Measurements from ENCODE around the gene MEAK7.

MEAK7 gene

DNA sequence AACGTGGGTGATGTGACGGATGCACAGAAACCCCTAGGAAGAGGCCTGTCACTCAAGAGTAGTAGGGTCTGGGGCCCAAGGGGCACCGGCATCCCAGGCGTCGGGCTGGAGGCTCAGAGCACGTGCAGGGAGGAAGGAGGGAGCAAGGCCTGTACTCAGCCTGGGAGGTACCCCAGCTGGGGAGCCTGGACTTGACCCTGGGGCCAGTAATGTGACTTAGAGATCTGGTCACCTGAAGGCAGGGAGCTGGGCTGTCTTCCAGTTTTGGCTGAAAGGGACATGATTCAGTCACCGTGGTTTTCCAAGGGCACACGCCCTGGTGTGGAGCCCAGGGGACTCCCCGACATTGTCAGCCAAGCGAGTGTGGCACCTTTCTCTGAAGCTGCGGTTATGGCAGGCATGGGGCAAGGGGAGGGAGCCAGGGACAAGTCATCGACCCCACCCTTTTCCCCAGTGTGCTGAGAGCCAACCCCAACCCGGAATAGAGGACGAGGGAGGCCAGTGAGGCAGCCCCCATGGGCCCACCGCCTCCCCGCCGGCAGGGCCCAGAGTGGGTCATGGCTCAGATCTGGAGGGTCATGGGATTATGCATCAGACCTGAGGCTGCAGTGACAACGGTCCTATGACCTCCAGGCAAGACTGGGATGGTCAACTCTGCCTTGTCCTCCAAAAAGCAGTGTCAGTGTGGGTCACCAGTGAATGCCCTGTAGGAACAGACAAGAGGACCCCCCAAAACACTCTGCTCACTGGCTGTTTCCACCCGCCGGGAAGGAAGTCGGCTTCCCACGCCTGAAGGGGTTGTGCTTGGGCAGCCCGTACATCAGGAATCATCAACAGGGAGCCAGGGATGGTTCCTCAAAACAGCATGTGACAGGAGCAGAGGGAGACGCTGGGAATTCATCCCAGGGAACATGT lies 41.9 kb downstream of the MEAK7 start:
- DNase-seq = no peak

DNA sequence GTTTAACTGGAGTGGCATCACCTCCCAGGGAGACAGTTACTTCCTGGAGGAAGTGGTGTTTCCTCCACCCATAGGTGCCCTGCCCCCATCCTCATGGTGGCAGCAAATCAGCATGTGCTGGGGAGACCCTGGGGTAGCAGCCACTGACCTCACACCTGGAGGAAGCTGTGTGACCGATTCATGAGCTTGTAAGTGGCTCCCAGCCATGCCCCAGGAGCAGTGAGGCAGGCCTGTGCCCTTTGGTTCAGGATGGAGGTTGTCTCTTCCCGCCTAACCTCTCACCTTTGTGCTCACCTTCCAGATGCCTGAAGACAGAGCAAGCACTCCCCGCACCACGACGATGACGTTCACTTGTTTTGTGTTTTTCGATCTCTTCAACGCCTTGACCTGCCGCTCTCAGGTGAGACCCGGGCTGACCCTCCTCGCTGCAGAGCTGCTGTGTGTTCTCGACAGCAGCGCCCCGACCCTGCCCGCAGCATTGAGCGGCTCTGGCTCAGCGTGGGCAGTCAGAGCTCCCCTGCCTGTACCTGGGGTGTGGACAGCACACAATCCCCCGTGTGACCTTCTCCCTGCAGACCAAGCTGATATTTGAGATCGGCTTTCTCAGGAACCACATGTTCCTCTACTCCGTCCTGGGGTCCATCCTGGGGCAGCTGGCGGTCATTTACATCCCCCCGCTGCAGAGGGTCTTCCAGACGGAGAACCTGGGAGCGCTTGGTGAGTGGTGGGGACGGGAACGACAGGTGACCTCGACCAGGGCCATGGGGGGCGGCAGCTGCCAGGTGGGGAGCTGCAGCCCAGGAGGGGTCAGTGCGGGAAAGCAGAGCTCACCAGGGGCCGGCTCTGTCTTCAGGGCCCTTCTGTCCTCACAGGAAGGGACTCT lies 42.8 kb downstream of the MEAK7 start:
- DNase-seq = no peak

DNA sequence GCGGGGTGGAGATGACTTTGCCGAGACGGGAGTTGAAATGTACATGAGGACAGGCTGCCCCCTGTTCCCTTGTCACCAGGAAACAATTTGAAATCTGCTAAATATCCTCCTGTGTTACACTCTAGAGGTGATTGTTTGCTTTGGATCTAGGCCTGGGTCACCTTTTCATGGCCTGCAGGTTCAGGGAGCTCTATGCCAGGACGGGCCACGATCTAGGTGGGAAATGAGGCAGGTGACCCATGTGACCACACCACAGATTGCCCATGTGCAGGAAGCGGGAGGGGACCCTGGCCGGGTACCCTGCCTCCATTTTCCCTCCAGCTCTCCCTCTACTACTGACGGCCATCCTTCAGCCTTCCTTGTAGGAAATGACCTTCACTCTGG lies 43.4 kb downstream of the MEAK7 start:
- DNase-seq = no peak

DNA sequence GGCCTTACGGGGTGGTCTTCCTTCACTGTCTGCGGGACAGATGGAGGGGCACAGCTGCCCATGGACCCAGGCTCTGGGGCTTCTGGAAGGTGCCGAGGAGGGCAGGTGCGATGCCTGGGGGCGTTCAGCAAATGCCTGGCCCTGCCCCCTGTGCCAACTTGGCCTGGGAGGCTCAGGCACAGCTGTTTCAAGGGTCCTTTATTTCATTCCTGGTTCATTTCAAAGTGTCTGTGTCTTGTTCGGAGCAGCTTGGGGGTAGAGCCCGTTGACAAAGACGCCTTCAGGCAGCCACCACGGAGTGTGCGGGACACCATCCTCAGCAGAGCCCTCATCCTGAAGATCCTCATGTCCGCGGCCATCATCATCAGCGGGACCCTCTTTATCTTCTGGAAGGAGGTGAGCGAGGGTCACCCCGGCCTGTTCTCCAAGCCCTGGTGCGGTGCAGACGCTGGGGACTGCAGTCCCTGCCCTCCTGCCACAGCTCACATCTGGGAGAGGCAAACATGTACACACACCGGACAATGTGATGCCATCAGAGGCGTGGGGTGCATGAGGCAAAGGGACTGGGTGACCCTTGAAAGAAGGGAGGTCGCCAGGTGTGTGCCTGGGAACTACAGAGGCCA lies 43.9 kb downstream of the MEAK7 start:
- no peak for DNase-seq

DNA sequence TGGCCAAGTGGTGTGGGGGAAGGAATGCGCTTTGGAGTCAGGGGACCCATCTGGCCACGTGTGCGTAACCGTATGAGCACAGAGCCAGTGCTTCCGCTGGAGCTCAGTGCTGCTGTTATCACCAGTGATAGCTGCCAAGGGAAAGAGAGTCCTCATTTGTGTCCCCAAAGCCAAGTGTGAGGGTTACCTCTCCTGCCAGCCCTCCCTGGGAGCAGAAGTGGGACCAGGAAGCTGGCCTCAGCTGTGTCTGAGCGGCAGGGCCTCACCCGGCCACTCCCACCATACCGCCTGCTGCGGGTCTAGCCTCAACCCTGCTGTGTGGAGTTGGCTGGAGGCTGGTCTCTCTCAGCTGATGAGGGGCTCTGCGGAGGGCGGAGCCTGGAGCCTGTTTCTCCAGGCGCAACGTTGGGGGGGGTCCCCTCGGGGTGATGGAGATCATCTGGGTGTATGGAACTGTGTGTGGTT lies 44.5 kb downstream of the MEAK7 start:
- no peak for DNase-seq

DNA sequence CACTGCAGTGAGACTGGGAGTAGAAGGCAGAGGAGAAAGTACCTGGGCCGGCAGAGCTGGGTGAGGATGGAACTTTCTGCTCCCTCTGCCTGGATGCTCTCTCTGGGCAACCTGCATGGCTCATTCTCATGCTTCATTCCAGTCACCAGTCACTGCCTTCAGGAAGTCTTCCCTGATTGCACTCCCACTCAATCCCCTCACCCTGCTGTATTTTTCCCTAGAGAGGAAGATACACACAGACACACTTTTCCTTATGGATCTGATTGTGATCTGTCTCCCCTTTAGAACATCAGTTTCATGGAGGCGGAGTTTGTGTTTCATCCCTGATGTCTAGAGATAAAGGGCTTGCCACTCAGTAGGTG lies 44.9 kb downstream of the MEAK7 start:
- DNase-seq = no peak

DNA sequence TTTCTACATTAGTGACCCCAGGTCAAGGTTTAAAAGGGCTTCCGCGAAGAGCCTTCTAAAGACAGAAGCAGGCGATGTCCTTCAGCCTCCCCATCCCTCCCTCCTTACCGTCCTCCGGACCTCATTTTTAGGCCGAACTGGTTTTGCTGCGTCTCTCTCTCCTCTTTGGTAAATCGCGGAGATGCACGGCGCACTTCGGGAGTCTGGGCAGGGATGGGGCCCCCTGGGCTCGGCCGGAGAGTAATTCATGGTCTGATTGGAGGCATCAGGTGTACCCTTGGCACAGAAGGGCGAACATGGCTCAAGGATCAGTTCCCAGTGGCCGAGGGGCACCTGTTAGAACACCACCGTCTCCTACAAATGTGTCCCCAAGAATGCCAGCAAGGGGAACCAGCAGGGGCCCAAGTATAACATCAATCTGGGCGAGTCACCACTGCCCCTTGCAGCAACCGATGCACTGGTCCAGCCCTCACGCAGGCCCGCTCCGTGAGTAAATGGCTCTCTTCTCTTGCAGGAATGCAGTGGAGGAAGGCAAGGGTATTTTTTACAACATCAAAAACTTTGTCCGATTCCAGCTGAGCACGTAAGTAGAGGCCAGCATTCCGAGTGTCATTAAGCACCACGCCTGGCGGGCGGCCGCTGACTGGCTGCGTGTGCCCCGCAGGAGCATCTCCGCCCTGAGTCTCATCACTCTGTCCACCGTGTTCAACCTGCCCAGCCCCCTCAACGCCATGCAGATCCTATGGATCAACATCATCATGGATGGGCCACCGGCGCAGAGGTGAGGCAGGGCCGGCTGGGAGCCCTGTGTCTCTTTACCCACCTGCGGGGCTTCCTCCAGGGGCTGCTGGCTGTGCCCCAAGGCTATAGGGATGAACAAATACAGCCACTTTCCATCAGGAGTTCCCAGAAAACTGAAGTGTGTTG lies 45.6 kb downstream of the MEAK7 start:
- no peak for DNase-seq

DNA sequence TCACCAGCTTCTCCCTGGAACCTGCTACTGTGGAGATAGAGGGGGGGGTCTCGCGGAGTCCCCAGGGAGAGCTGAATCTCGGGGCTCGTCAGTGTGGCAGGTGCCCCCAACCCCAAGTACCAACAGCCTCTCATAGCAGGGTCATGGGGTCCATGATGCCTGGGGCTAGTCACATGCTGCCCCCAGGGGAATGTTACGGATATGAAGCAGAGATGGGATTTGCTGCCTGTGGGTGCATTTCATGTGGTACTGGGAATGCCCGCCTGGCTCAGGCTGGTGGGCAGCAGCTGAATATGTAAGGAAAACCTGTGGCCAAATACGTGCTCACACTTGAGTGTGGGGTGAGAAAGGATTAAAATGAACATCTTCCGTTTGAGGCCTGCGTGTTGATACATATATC lies 49.4 kb downstream of the MEAK7 start:
- DNase-seq = no peak

Measured in SHP77 treated with DMSO at 0.1 percent for 48 hours (cell line).